ENCODE data around the gene TFEC. TPM values are rescaled to one million over a fixed set of nuclear protein-coding genes. Genes with fewer than 3 reads are reported as not detected.

The TFEC gene
- total RNA-seq, 1 donor from 2014 or later = not detected

DNA sequence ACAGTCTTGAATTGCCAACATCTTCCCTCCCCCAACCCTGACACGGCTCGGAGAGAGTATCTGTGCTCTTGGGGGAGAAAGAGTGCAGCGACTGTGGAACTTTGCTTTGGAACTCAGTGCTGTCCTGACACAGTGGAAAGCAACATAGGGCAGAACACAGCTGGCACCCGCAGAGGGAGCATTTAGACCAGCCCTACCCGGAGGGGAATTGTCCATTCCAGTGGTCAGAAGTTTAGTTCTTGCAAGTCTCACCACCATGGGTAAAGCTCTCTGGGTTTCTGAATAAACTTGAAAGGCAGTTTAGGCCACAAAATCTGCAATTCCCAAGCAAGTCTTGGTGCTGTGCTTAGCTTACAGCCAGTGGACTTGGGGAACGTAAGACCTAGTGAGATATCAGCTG is 34.9 kb downstream of the TFEC start:
- TF ChIP-seq, protein P1, sequence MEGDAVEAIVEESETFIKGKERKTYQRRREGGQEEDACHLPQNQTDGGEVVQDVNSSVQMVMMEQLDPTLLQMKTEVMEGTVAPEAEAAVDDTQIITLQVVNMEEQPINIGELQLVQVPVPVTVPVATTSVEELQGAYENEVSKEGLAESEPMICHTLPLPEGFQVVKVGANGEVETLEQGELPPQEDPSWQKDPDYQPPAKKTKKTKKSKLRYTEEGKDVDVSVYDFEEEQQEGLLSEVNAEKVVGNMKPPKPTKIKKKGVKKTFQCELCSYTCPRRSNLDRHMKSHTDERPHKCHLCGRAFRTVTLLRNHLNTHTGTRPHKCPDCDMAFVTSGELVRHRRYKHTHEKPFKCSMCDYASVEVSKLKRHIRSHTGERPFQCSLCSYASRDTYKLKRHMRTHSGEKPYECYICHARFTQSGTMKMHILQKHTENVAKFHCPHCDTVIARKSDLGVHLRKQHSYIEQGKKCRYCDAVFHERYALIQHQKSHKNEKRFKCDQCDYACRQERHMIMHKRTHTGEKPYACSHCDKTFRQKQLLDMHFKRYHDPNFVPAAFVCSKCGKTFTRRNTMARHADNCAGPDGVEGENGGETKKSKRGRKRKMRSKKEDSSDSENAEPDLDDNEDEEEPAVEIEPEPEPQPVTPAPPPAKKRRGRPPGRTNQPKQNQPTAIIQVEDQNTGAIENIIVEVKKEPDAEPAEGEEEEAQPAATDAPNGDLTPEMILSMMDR (conservative IDR thresholded peaks at IDR 0.05; ENCODE audit: low read depth, low read length) = no peak
- H3K4me3 ChIP-seq (ENCODE audit: low read depth, low read length) = no peak overlapping the region
- no peak for DNase-seq (ENCODE audit: low read depth)

DNA sequence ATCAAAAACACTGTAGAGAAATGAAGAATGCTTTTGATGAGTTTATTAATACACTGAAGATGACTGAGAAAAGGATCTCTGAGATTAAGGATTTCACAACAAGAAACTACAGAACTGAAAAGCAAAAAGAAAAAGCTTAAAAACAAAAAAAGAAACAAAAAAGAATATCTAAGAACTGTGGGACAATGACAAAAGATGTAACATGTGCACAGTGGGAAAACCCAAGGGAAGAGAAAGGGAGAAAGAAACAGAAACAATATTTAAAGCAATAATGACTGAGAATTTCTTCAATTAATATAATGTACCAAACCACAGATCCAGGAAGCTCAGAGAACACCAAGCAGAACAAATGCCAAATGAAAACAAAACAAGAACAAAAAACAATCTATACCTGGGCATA is 42.2 kb downstream of the TFEC start:
- no peak overlapping the region for H3K4me3 ChIP-seq (ENCODE audit: low read depth, low read length)
- TF ChIP-seq, protein P1 (conservative IDR thresholded peaks at IDR 0.05; ENCODE audit: low read depth, low read length) = no peak
- DNase-seq (ENCODE audit: low read depth) = no peak

DNA sequence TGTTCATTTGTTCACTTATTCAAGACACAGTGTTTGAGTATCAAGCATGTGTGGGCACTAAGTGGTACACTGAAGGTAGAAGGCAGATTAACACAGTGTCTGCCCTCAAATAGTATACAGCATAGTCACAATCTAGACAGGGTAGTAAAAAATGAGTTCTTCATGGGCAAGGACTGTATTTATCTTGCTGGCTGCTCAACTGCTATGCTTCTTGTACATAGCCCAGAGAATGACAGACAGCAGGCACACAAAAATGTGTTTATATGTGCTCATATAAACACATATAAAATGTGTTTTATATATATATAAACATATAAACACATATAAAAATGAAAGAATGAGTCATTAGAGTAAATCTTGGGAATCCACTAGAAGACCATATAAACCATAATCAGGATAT is 43.1 kb downstream of the TFEC start:
- H3K4me3 ChIP-seq (ENCODE audit: low read depth, low read length) = no peak overlapping the region
- no peak for DNase-seq (ENCODE audit: low read depth)
- TF ChIP-seq, protein P1 (conservative IDR thresholded peaks at IDR 0.05; ENCODE audit: low read depth, low read length) = no peak

DNA sequence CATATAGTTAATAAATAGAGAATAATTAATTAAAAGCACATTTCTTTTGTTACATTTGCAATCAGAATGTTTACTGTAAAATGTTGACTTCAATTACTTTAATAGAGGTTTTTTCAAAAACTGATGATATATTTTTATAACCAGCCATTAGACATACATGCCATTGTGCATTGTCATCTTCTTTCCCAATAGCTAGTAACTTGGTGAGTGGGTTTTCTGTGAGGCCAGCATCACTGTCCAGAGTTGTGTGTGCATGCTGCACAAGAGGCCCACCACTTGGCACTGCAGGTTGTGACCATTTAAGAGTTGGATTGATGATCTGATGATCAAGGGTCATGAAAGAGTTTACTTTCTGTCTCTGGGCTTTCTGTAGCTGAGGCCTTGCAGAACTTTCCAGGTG is 46.5 kb downstream of the TFEC start:
- no peak for DNase-seq (ENCODE audit: low read depth)
- TF ChIP-seq, protein P1 (conservative IDR thresholded peaks at IDR 0.05; ENCODE audit: low read depth, low read length) = no peak
- no peak overlapping the region for H3K4me3 ChIP-seq (ENCODE audit: low read depth, low read length)

DNA sequence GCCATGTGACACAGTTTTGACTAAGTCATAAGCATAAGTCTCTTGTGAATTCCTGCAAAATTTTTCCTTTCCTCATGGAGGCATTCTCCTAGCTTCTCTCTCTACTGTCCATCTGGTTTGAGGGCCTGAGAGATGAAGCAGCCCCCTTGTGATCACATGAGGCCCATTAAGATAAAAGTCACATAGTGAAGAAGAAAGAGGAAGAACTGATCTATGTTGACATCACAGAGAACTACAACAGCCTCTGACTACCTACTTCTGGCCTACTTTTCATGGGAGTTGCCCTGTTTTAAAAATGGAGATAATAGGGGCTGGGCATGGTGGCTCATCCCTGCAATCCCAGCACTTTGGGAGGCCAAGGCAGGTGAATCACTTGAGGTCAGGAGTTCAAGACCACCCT is 50.4 kb downstream of the TFEC start:
- no peak overlapping the region for H3K4me3 ChIP-seq (ENCODE audit: low read depth, low read length)
- DNase-seq (ENCODE audit: low read depth) = no peak
- TF ChIP-seq, protein P1 (conservative IDR thresholded peaks at IDR 0.05; ENCODE audit: low read depth, low read length) = no peak

DNA sequence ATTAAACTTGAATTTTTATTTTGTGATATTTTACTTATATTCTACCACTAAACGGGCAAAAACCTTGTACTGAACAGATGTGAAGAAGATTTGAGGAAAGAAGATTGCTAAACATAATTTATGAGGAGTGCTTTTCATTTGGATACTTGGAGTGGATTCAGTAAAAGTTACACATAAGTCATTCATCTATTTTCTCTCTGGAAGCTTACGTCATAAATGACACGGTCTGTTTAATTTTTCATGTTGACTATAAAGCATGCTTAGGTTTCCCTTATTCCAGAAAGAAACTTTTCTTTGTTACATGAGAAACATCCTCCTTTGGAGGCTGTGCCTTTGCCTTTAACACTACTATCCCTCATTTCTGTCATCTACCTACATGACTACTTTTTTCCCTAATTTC is 53.9 kb downstream of the TFEC start:
- H3K4me3 ChIP-seq (ENCODE audit: low read depth, low read length) = no peak overlapping the region
- DNase-seq (ENCODE audit: low read depth) = no peak
- TF ChIP-seq, protein P1 (conservative IDR thresholded peaks at IDR 0.05; ENCODE audit: low read depth, low read length) = no peak

- no peak for DNase-seq (ENCODE audit: low read depth)
- no peak overlapping the region for H3K4me3 ChIP-seq (ENCODE audit: low read depth, low read length)
- TF ChIP-seq, protein P1 (conservative IDR thresholded peaks at IDR 0.05; ENCODE audit: low read depth, low read length) = no peak
Measured at GRCh38 chr7:115975766-115976165, 54.8 kb downstream of the TFEC start.

All from epithelial cell of proximal tubule (primary cell).